GM18508 (cell line): Measurements from ENCODE around the gene ZDHHC9.

Experiments used
- ATAC-seq: cut with Tn5 transposase; IDR thresholded peaks from one replicate; pipeline ENCODE4 v1.9.1; 2021; ENCODE audit warnings: moderate number of reproducible peaks; ENCODE audit not compliant: insufficient read depth, unreplicated experiment

ZDHHC9 gene

GRCh38 chrX:129823522-129823921 is 20.2 kb downstream of the ZDHHC9 start:
- ATAC-seq = no peak

GRCh38 chrX:129823115-129823514 is 20.6 kb downstream of the ZDHHC9 start:
- ATAC-seq = no peak

GRCh38 chrX:129818123-129818522 is 25.6 kb downstream of the ZDHHC9 start:
- ATAC-seq = no peak

- no peak for ATAC-seq
Measured at GRCh38 chrX:129813662-129814368, 29.9 kb downstream of the ZDHHC9 start.

- no peak for ATAC-seq
Measured at GRCh38 chrX:129808829-129809796, 34.6 kb downstream of the ZDHHC9 start.

- ATAC-seq = no peak
Measured at GRCh38 chrX:129808158-129808828, 35.4 kb downstream of the ZDHHC9 start.

GRCh38 chrX:129804806-129805205 is 38.9 kb downstream of the ZDHHC9 start:
- ATAC-seq = no peak

GRCh38 chrX:129802863-129803262 is 40.8 kb downstream of the ZDHHC9 start:
- no peak for ATAC-seq

- ATAC-seq = no peak
Measured at GRCh38 chrX:129800186-129800585, 43.5 kb downstream of the ZDHHC9 start.

- no peak for ATAC-seq
Measured at GRCh38 chrX:129798888-129799287, 44.8 kb downstream of the ZDHHC9 start.

- ATAC-seq = no peak
Measured at GRCh38 chrX:129798456-129798855, 45.2 kb downstream of the ZDHHC9 start.

GRCh38 chrX:129797251-129797906 is 46.3 kb downstream of the ZDHHC9 start:
- no peak for ATAC-seq

- ATAC-seq = no peak
Measured at GRCh38 chrX:129795584-129795983, 48.1 kb downstream of the ZDHHC9 start.

- ATAC-seq = no peak
Measured at GRCh38 chrX:129793604-129794191, 50.0 kb downstream of the ZDHHC9 start.

- no peak for ATAC-seq
Measured at GRCh38 chrX:129792586-129793291, 50.9 kb downstream of the ZDHHC9 start.

- ATAC-seq = no peak
Measured at GRCh38 chrX:129791961-129792570, 51.6 kb downstream of the ZDHHC9 start.

GRCh38 chrX:129791336-129791735 is 52.4 kb downstream of the ZDHHC9 start:
- ATAC-seq = no peak

GRCh38 chrX:129790808-129791207 is 52.9 kb downstream of the ZDHHC9 start:
- ATAC-seq = no peak

- ATAC-seq = no peak
Measured at GRCh38 chrX:129790146-129790545, 53.5 kb downstream of the ZDHHC9 start.
